Panc1 (cell line): ENCODE results near the gene SLIT3. TPM values are rescaled to one million over a fixed set of nuclear protein-coding genes. Genes with fewer than 3 reads are reported as not detected.

Source experiments
- ATAC-seq: fragments of 200-7000 bp; cut with Tn5 transposase; 2 replicates; pipeline ENCODE4 v1.9.1; 2020; ENCODE audit warnings: mild to moderate bottlenecking, moderate library complexity
- BruUV-seq: library from RNA; stranded (reverse); fragments of 400-500 nt; replicated peaks from 2 replicates; lab custom pipeline; 2021; lab: Mats Ljungman, UMichigan
- CTCF ChIA-PET: fragments of 300-600 bp; sonication (Branson Sonifier 250); formaldehyde crosslinking; loops from one replicate; lab custom pipeline; 2022; ENCODE audit warnings: antibody characterized with exemption; lab: Charles Lee
- POLR2A ChIA-PET: fragments of 300-600 bp; sonication (Branson Sonifier 250); formaldehyde crosslinking; loops from one replicate; lab custom pipeline; 2022; ENCODE audit warnings: antibody characterized with exemption; lab: Charles Lee
- DNase-seq: peaks from one replicate; pipeline ENCODE4 v3.0.0-alpha.2; 2010; ENCODE audit warnings: low read depth, low spot score
- H3K27ac ChIP-seq: 2 replicates; pipeline ENCODE4 v1.5.1; 2011; ENCODE audit warnings: mild to moderate bottlenecking, low read length, inconsistent platforms
- H3K27me3 ChIP-seq: fragments of 200-500 bp; sonication (Bioruptor generic); 2 replicates; pipeline ENCODE4 v1.6.0; 2014; ENCODE audit warnings: low read length, inconsistent platforms; ENCODE audit not compliant: control insufficient read depth, insufficient read depth
- H3K36me3 ChIP-seq: fragments of 200-500 bp; sonication (Bioruptor generic); 2 replicates; pipeline ENCODE4 v1.5.1; 2014; ENCODE audit warnings: inconsistent platforms, mild to moderate bottlenecking, low read length, moderate library complexity; ENCODE audit not compliant: control insufficient read depth, insufficient read depth
- H3K4me1 ChIP-seq: 2 replicates; pipeline ENCODE4 v1.5.1; 2011; ENCODE audit warnings: inconsistent platforms, mild to moderate bottlenecking, low read length, moderate library complexity; ENCODE audit not compliant: control insufficient read depth, insufficient read depth
- H3K4me3 ChIP-seq, 2 experiments: 2 replicates each; pipeline ENCODE4 v1.5.1; 2011 to 2012; ENCODE audit warnings: low read depth in 2 of 2, low read length in 2 of 2, mild to moderate bottlenecking in 2 of 2, inconsistent platforms in 1 of 2, moderate library complexity in 1 of 2
- H3K9me3 ChIP-seq: fragments of 200-500 bp; sonication (Bioruptor generic); 2 replicates; pipeline ENCODE4 v1.5.1; 2014; ENCODE audit warnings: low read depth, mild to moderate bottlenecking, inconsistent platforms, low read length, moderate library complexity; ENCODE audit not compliant: control insufficient read depth, insufficient read depth
- CTCF ChIP-seq: fragments of 450-650 bp; IDR thresholded peaks from 2 replicates; pipeline ENCODE4 v1.5.1; 2017; ENCODE audit warnings: mild to moderate bottlenecking
- POLR2AphosphoS5 ChIP-seq: IDR thresholded peaks from 2 replicates; pipeline ENCODE4 v1.6.1; 2012; ENCODE audit warnings: mild to moderate bottlenecking, low read depth, low read length, moderate library complexity
- REST ChIP-seq, 2 experiments: IDR thresholded peaks; 2 replicates each; pipeline ENCODE4 v1.6.1; 2011 to 2012; ENCODE audit warnings: low read depth in 2 of 2, control low read depth in 1 of 2, low read length in 1 of 2, mild to moderate bottlenecking in 1 of 2, moderate library complexity in 1 of 2; ENCODE audit not compliant: insufficient read depth in 1 of 2
- SIN3A ChIP-seq: IDR thresholded peaks from 2 replicates; pipeline ENCODE4 v1.6.1; 2012; ENCODE audit warnings: low read depth, mild to moderate bottlenecking, low read length, moderate library complexity, borderline replicate concordance; ENCODE audit not compliant: insufficient read depth
- TCF7L2 ChIP-seq: IDR thresholded peaks from 2 replicates; pipeline ENCODE4 v1.6.1; 2011; ENCODE audit warnings: mild to moderate bottlenecking, low read depth, low read length, inconsistent platforms
- in situ Hi-C: cut with HindIII; loops from 2 replicates; pipeline ENCODE4 v1.10.0; 2016; ENCODE audit warnings: low sequenced_read_pairs, low pct_unique_long_range_greater_than_20kb
- intact Hi-C: fragments of 100-400 bp; cut with micrococcal nuclease; formaldehyde crosslinking; loops from one replicate; pipeline ENCODE4 v1.10.0; 2022; ENCODE audit not compliant: unreplicated experiment
- total RNA-seq: library from RNA; stranded (reverse); gene quantifications from one replicate; pipeline ENCODE4 v1.2.1, GENCODE V29; 2021; ENCODE audit not compliant: unreplicated experiment

Gene SLIT3
- total RNA-seq, 1 experiment from 2014 or later, result 26.4 TPM

- Histone ChIP-seq H3K4me3 (no peak overlapping the region), H3K27me3 (no peaks in the 10 kb centered on the region), H3K4me1 (no peaks in the 10 kb centered on the region), H3K36me3 (no peaks in the 10 kb centered on the region), H3K9me3 (no peaks in the 10 kb centered on the region), H3K27ac (no peak overlapping the region)
- ChIA-PET CTCF (no interaction called here), POLR2A (no interaction called here)
- intact Hi-C loops (no loop called here), in situ Hi-C loops (no loop called here)
- no TSS peak for BruUV-seq
- TF ChIP-seq POLR2AphosphoS5 (no peak), CTCF (no peak), REST (IDR thresholded peaks at IDR 0.05; ENCODE audit: insufficient read depth in 1 of 2, low read depth in 2 of 2, low read length in 1 of 2) (no peak)
- ATAC-seq, result no peak
- DNase-seq, result no peak
Observed at GRCh38 chr5:168826246-168826725, 474.7 kb downstream of the SLIT3 start.

- Histone ChIP-seq H3K4me1 (no peaks in the 10 kb centered on the region), H3K36me3 (no peaks in the 10 kb centered on the region), H3K4me3 (no peak overlapping the region), H3K9me3 (no peaks in the 10 kb centered on the region), H3K27me3 (no peaks in the 10 kb centered on the region), H3K27ac (no peak overlapping the region)
- in situ Hi-C loops, result no loop called here
- ChIA-PET CTCF (no interaction called here), POLR2A (no interaction called here)
- no peak for ATAC-seq
- DNase-seq, result no peak
- no TSS peak for BruUV-seq
- intact Hi-C loops, result no loop called here
- no peak for TF ChIP-seq REST (IDR thresholded peaks at IDR 0.05; ENCODE audit: insufficient read depth in 1 of 2, low read depth in 2 of 2, low read length in 1 of 2)
- no peak for TF ChIP-seq TCF7L2
- no peak for TF ChIP-seq CTCF
- TF ChIP-seq POLR2AphosphoS5, result no peak
- TF ChIP-seq SIN3A, result no peak
Observed at GRCh38 chr5:168822745-168823281, 478.1 kb downstream of the SLIT3 start.
